ENCODE measurements around the gene STIM1.
"Not testable (repeated sequence)": the region's sequence is repeated elsewhere in the genome, so short reads cannot be mapped to it uniquely, and the experiment has no call there.

STIM1 gene

DNA sequence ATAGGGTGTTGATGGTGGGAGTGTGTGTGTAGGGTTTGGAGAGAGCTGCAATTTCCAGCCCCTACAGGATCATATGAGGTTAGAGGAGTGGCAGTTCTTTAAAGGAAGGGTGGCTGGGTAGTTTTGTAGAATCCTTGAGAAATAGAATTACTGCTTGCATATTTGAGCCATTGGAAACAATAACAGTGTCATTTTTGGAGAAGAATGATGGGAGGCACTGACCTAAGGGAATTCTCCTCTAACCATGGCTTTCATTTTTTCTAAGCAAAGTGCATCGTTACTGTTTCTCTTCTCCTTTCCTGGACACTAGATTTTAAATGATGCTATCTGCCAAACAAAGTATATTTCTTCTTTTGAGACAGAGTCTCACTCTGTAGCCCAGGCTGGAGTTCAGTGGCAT, 172.3 kb downstream of the STIM1 start:
- DNase-seq (ENCODE audit: low read depth) = no peak

DNA sequence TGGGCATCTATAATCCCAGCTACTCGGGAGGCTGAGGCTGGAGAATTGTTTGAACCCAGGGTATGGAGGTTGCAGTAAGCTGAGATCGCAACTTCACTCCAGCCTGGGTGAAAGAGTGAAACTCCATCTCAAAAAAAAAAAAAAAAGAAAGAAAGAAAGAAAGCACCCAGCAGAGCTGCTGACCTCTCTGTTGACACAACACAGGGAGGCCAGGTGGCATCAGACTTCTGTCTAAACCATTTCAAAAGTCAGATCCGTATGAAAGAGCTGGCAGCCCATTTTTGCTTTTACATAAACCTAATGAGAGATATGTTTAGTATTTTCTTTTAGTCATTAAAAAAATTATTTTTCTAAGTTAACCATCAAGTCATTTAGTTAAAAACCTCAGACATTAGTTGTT, 174.7 kb downstream of the STIM1 start:
- no peak for DNase-seq (ENCODE audit: low read depth)

DNA sequence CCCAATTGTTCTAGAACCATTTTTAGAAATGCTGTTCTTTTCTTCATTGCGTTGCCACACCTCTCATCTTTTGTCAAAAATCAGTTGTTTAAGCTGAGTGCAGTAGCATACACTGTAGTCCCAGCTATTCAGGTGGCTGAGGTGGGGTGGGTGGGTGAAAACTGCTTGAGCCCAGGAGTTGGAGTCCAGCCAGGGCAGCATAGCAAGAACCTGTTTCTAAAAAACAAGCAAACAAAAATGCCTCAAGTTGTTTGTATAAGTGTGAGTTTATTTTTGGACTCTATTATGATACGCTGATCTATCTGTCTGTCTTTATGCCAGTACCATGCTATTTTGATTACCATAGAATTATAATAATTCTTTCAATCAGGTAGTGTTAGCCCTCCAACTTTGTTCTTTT, 176.6 kb downstream of the STIM1 start:
- no peak for DNase-seq (ENCODE audit: low read depth)

DNA sequence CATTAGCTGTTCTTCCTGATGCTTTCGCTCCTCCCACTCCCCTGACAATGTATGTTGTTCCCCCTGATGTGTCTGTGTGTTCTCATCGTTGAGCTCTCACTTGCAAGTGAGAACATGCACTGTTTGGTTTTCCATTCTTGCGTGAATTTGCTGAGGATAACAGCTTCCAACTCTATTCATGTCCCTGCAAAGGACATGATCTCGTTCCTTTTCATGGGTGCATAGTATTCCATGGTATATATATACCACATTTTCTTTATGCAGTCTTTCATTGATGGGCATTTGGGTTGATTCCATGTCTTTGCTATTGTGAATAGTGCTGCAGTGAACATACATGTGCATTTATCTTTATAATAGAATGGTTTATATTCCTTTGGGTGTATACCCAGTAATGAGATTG, 180.5 kb downstream of the STIM1 start:
- no peak for DNase-seq (ENCODE audit: low read depth)

DNA sequence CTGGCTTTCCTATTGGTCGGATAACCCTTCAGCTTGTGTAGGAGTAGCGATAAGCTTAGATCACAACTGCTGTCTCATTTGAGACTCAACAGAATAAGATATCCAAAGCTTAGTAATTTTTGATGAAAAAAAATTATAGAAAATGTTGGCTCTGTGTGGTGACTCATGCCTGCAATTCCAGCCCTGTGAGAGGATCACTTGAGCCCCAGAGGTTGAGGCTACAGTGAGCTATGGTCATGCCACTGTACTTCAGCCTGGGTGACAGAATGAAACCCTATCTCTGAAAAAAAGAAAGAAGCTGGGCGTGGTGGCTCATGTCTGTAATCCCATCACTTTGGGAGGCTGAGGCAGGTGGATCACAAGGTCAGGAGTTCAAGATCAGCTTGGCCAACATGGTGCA, 183.5 kb downstream of the STIM1 start:
- DNase-seq (ENCODE audit: low read depth) = no peak

DNA sequence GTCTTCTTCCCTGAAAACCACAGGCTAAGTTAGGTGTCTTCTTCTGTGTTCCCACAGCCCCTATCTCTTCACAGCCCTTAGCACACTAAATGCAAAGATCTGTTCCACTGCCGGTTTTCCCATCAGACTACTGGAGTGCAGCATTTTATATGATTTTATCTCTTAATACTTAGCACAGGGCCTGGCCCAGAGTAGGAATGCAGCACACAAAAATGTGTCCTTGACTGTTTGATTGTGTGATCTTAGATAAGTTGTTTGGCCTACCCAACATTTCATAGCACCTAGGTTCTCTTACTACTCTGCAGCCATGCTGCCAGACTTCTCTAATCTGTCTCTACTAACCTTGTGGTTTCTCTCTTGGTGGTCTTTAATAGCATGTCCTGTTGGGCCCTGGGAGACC, 185.0 kb downstream of the STIM1 start:
- no peak for DNase-seq (ENCODE audit: low read depth)

DNA sequence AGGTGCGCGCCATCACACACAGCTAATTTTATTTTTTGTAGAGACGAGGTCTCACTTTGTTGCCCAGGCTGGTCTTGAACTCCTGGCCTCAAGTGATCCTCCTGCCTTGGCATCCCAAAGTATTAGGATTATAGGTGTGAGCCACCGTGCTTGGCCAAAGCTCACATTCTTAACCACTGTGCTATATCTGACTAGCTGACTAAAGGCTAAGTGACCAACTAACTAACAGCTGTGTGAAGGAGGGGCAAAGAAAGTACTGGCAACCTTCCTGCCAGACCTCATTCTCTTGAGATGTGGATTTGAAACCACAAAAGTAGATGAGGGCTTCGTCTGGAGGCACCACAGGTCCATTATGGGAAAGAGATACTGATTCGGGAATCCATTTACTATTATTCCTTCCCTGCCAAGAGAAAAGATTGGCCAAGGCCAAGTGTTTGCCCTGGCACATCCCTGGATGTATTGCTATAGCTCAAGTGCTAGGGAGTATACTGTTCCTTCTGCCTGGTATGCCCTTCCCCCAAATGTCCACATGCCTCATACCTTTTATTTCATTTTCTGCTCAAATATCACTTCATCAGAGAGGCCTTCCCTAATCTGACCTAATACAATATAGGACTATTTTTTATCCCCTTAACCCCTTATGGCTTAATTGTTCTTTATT, 186.4 kb downstream of the STIM1 start:
- no peak for DNase-seq (ENCODE audit: low read depth)

DNA sequence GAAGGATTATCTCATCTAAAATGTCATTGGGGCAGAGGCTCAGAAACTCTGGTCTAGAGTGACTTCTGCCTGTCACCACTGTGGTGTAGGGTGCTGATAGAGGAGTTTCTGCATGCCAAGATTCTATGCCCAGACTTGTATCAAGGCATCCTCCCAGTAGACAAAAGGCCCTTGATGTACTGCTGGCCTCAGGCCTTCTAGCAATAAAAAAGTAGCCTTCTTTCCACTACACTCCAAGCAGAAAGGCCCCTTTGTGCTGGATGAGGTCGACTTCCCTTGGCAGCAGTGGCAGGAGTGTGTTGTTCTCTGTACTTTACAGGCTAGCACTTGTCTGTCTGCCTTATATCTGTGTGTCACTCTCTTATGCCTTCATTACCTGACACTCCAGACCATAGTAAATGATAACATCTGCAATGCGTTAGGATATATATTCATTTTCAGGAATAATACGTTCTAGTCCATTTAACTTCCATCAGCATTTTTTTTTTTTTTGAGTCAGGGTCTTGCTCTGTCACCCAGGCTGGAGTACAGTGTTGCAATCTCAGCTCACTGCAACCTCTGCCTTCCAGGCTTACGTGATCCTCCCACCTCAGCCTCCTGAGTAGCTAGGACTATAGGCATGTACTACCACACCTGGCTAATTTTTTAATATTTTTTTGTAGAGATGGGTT, 189.6 kb downstream of the STIM1 start:
- no peak for DNase-seq (ENCODE audit: low read depth)

DNA sequence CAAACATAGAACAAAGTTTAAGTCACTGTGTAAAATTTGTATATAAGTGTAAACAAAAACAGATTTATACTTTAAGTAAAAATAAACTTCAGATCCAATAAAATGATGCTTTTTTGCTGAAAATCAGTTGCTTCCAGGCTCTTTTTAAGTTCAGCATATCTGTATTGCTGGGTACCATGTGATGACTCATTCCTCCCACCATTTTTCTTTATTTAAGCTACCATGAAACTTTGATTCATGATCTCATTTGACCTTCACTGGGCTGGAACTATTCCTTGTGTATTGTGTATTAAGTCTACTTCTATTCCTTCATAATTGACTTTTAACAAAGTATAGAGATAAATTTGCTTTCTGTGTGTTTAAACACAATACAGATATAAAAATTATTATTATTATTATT, 192.9 kb downstream of the STIM1 start:
- no peak for DNase-seq (ENCODE audit: low read depth)

DNA sequence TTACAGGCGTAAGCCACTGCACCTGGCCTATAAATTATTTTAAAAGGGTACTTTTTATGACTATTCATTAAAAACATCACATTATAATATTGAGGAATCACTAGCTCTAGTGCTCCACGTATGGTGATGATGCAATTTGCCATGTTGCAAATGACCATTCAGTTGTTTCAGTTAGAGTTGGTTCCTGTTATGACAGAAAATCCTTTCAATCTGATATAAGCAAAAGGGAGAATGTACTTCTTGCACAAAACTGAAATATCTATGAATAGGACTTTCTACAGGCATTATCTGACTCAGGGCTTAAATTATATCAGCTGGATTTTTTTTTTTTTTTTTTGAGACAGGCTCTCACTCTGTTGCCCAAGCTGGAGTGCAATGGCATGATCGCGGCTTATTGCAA, 193.5 kb downstream of the STIM1 start:
- DNase-seq (ENCODE audit: low read depth) = no peak

DNA sequence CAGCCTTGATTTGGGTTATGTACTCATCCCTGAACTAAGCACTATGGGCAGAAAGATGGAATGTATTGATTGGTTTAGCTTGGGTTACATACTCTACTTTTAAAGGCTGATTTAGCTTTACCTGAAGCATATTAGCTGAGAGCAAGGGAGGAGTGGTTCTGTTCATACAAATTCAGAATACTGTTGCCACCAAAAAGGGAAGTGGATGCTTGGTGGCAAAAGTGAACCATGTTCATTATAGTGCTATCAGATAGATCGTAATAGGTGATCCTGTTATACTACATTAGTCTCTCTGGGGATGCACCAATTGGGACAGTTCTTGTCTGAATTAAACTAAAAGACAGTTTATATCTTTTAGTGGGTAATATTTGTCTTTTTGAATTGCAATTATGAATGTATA, 194.7 kb downstream of the STIM1 start:
- no peak for DNase-seq (ENCODE audit: low read depth)

DNA sequence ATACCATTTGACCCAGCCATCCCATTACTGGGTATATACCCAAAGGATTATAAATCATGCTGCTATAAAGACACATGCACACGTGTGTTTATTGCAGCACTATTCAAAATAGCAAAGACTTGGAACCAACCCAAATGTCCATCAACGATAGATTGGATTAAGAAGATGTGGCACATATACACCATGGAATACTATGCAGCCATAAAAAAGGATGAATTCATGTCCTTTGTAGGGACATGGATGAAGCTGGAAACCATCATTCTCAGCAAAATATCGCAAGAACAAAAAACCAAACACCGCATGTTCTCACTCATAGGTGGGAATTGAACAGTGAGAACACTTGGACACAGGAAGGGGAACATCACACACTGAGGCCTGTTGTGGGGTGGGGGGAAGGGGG, 197.7 kb downstream of the STIM1 start:
- not testable (repeated sequence) for DNase-seq (ENCODE audit: low read depth)

DNA sequence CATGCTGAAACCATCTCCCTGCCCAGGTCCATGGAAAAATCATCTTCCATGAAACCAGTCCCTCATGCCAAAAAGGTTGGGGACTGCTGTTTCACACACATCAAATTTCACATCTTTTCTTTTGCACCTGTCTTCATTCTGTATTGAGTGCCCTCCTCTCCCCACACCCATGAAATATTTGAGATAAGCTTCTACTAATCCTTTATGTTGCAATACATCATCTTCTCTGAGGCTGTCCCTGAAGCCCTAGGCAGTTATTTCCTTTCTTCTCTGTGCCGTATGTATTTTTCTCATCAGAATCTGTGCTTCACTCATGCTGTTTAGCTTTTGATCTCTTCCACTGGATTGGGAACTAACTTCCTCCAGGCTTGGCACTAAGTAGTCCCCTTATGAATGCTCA, 199.2 kb downstream of the STIM1 start:
- no peak for DNase-seq (ENCODE audit: low read depth)

DNA sequence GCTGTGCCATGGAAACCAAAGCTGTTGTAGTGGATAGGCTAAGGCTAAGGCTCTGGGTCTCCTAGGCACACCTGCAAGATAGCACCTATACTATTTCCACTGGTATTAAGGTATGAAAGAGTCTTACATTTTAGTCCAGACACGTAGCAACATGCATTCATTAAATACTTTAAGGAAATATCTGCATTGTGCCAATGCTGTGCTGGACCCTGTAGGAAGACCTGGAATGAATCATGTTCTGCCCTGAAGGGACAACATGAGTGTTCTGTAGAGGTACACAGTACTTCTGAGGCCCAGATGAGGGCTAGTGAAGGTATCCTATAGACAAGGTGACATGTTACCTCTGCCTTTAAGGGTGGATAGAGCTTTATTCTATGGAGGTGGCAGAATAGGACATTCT, 204.0 kb downstream of the STIM1 start:
- no peak for DNase-seq (ENCODE audit: low read depth)

DNA sequence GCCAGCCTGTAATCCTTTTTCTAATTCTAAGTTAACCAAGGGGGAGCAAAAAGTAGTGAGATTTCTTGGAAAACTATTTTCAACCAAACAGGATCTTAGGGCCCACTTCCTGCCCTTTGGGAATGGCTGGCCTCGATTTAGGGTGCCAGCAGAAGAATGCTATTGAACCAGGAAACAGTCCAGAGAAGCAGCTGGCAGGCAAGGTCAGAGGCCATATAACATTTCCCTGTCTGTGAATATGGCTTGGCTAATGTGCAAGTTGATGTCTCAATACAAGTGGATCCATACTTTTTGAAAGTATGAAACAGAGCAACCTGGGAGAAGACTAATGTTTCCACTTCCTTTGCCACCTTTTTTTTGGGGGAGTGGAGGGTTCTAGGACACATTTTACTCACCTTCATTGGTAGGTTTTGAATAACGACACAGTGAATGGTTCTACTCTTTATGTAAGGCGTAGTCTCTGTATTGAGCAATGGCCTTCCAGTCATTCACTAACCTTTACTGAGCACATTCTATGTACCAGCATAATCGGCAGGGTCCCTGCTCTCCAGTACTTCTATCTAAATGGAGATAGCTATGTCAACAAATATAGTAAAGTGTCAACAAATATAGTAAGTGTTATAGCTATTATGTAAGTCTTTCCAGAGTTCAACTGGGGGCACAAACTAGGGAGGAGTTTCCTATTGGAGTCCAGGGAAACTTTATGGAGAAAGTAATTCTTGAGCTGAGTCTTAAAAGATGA, 204.9 kb downstream of the STIM1 start:
- DNase-seq (ENCODE audit: low read depth) = no peak

DNA sequence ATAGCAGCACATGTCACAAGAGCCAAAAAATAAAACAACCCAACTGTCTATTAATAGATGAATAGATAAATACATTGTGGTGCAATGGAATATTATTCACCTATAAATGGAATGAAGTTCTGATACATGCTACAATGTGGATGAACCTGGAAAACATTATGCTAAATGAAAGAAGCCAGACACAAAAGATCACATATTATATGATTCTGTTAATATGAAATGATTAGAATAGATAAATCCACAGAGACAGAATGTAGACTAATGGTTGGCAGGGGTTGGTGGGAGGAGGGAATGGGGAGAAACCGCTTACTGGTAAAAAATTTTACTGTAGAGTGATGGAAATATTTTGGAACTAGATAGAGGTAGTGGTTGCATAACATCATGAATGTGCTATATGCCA, 206.2 kb downstream of the STIM1 start:
- no peak for DNase-seq (ENCODE audit: low read depth)

DNA sequence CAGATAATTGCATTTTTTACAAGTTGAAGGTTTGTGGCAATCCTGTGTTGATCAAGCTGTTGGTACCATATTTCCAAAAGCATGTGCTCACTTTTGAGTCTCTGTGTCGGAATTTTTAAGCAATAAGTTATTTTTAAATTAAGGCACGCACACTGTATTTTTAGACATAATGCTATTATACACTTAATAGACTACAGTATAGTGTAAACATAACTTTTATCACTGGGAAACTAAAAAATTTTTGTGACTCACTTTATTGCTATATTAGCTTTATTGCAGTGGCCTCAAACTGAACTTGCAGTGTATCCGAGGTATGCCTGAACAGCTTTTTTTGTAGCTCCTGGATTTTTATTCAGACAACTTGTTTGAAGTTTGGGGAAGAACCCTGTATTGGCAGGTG, 207.9 kb downstream of the STIM1 start:
- no peak for DNase-seq (ENCODE audit: low read depth)

DNA sequence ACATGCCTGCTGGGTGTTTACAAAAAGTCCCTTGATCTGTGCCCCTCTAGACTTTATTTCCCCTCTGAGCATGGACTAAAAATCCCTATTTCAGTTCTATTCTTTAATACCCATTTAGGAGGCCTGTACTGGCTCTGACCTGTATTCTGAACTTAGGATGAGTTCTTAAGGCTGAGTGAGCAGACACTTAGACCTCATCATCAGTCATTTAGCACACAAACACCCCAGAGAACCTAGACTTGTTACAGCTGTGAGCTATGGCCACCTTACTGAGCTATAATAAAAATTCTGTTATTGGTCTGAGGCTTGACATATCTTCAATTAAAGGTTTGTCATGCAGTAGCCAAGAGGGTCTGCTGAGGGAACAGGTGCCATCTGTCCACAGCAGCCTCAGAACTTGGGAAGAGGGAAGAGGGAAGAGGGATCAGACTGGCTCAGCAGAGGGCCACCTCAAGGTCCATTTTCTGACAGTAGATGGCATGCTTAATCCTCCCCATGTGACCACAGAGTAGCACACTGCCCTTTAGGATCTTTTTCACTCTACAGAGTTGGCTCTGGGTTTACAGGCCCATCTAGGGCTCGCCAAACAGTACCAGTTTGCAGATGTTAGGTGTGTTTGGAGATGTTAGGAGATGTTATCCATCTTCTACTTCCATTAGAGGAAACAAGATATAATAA, 209.0 kb downstream of the STIM1 start:
- no peak for DNase-seq (ENCODE audit: low read depth)

DNA sequence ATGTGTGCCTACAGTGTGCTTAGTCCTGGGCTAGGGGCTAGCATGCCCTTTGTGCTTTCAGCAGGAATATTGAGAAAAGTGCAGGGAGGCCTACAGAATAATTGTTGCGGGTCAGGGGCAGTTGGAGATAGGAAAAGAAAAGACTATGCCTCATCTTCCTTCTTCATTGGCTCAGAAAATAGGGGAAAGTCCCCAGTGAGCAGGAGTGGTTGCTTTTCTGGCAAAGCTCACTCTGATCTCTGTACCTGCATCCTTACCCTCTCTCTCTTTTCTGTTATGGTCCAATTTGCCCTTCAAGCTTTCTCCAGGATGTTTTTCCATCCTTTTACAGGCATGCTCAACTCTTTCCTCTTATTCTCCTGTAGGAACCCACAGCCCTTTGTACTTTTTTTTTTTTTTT, 209.6 kb downstream of the STIM1 start:
- no peak for DNase-seq (ENCODE audit: low read depth)

DNA sequence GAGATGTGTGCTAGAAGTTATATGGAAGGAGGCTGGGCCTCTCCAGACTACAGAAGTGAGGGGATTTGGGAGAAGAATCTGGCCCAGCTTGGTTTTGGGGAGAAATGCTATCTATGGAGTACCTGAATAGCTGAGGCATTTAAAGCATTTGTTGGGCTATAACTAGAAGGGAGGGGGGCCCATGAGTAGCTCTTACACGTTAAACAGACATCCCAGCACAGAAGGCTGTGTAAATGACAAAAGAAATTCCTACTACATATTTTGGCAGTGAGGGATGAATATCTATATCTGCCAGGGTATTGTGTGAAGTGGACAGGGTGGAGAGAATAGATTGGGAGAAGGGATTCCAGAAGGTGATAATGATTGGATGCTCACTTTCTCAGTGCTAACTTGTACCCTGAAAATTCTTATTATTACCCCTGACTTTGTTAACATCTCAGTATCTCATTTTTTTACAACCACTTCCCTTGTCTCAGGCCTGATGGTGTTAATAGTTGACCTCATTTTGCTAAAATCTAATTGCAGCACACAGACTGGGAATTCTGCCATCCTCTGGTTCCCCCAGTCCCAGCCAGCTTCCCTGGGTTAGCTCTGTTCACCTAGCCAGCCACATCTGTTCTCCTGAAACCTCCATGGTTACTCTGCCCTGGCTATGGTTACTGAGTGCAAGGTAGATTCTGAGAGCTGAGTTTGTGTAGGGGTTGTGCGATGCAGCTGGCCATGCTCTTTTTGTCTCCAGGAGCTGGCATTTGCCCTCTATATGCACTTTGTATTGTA, 210.3 kb downstream of the STIM1 start:
- no peak for DNase-seq (ENCODE audit: low read depth)

DNA sequence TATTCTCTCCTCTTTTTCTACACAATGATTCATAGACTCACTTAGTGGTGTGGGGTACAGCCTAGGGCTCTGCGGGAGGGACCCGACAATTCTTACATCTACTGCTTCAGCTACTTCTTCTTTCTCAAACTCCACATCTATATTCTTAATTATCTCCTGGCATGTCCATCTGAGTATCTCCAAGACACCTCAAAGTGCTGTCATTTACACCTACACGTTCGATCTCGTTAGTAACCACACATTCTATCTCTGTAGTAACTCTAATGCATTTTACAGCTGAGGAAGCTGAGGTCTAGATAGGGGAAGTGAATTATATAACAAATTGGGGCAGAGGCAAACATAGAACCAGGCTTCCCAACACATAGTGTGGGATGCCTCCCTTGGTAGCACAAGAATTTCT, 211.4 kb downstream of the STIM1 start:
- DNase-seq (ENCODE audit: low read depth) = no peak

DNA sequence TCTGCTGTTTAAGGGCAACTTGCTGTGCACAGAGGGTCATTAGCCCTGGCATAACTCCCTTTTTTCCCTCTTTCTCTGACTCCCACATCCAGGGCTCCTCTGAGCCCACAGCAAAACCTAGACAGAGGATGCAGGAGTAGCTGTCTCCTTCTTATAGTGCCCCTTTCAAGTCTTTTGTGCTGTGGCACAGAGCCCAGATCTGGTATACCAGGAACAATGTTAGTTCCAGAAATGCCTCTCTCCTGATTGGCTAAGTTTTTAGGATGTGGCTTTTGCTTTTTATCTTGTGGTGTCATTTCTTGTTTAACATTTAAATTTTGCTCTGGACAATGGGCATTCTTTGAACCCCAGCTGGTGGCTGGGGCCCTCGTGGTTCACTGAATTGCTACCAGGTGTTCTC, 213.5 kb downstream of the STIM1 start:
- no peak for DNase-seq (ENCODE audit: low read depth)
